Measurements from ENCODE around the gene FAM120B.

The FAM120B gene

GRCh38 chr6:170288091-170288631 lies 18.4 kb upstream of the FAM120B start:
- DNase-seq: no peak

GRCh38 chr6:170288852-170289179 lies 17.7 kb upstream of the FAM120B start:
- no peak for DNase-seq

- peak; percentile 50 for DNase-seq
Observed at GRCh38 chr6:170289180-170289931, 17.2 kb upstream of the FAM120B start.

- no peak for DNase-seq
Observed at GRCh38 chr6:170289951-170290295, 16.6 kb upstream of the FAM120B start.

- DNase-seq: peak; percentile 98
Observed at GRCh38 chr6:170290296-170291128, 16.0 kb upstream of the FAM120B start, which contains the start of gene DLL1. Gene DLL1 (minus strand): TSS chr6:170291078. CDS start chr6:170290139, 939 bp downstream.

GRCh38 chr6:170291271-170292110 lies 15.1 kb upstream of the FAM120B start:
- peak; percentile 98 for DNase-seq

GRCh38 chr6:170292111-170292406 lies 14.5 kb upstream of the FAM120B start:
- DNase-seq: no peak

- peak; percentile 31 for DNase-seq
Observed at GRCh38 chr6:170292407-170293158, 14.0 kb upstream of the FAM120B start.

GRCh38 chr6:170293341-170294231 lies 13.0 kb upstream of the FAM120B start:
- DNase-seq: no peak

GRCh38 chr6:170294298-170294730 lies 12.2 kb upstream of the FAM120B start:
- no peak for DNase-seq

GRCh38 chr6:170294813-170295509 lies 11.6 kb upstream of the FAM120B start:
- DNase-seq: no peak

- DNase-seq: peak; percentile 86
Observed at GRCh38 chr6:170295510-170296422, 10.8 kb upstream of the FAM120B start.

GRCh38 chr6:170296423-170296745 lies 10.2 kb upstream of the FAM120B start:
- no peak for DNase-seq

GRCh38 chr6:170296746-170297575 lies 9.6 kb upstream of the FAM120B start:
- DNase-seq: peak; percentile 87

- peak; percentile 84 for DNase-seq
Observed at GRCh38 chr6:170297576-170298330, 8.8 kb upstream of the FAM120B start.

GRCh38 chr6:170298688-170299087 lies 7.9 kb upstream of the FAM120B start:
- DNase-seq: no peak

GRCh38 chr6:170301184-170301583 lies 5.4 kb upstream of the FAM120B start:
- DNase-seq: no peak

GRCh38 chr6:170305805-170306323 lies 694 bp upstream of the FAM120B start:
- no peak for DNase-seq

Measured in NCI-H774 (cell line).